Colonic mucosa (tissue), 2 donors: Measurements from ENCODE around the gene TUBA3E. TPM values are rescaled to one million over a fixed set of nuclear protein-coding genes. Genes with fewer than 3 reads are reported as not detected.

ENCODE experiments used
- total RNA-seq, 2 donors: library from RNA; stranded (reverse); fragmentation: NEBNext Ultra II Directional in 1 of 2; extraction: Animal tissue kit (Norgen Biotek cat#: 25700) in 1 of 2; gene quantifications; one replicate each; pipeline ENCODE4 v1.2.1, GENCODE V29; 2021
- donor health status: DM: no; HTN: no; CAD: no.
- donor health status: DM: no; HTN: no; CAD: no.

TUBA3E gene
- total RNA-seq, 2 donors from 2014 or later: not detected

Other genes with a start within 250 kb of the TUBA3E start
- gene RAB6C, start 218.8 kb downstream of the TUBA3E start, total RNA-seq: under 1 TPM in 1 of 2 donors, not detected in 1; 0.08 TPM
- gene POTEF, start 69.2 kb downstream of the TUBA3E start, total RNA-seq: not detected
- gene CCDC74B, start 53.3 kb downstream of the TUBA3E start, total RNA-seq: under 1 TPM; 0.35 to 0.64 TPM
- 10 to 100 TPM; 32.4 to 73.0 TPM for gene SMPD4, start 16.8 kb downstream of the TUBA3E start, total RNA-seq
- 100 to 1,000 TPM; 240 to 318 TPM for gene MZT2B, start 16.2 kb downstream of the TUBA3E start, total RNA-seq
- gene IMP4, start 144.5 kb upstream of the TUBA3E start, total RNA-seq: 100 to 1,000 TPM in 1 of 2 donors, 10 to 100 TPM in 1; 50.6 to 117 TPM
- gene PTPN18, start 157.6 kb upstream of the TUBA3E start, total RNA-seq: 100 to 1,000 TPM in 1 of 2 donors, 10 to 100 TPM in 1; 85.0 to 160 TPM